T-helper 1 cell (primary cell): ENCODE measurements around the gene ABCG4.
"Not testable (repeated sequence)": the region's sequence is repeated elsewhere in the genome, so short reads cannot be mapped to it uniquely, and the experiment has no call there.

Source experiments
- DNase-seq, 5 donors: peaks; one replicate each; pipeline ENCODE4 v3.0.0-alpha.2; 2012 to 2020

The ABCG4 gene

DNA sequence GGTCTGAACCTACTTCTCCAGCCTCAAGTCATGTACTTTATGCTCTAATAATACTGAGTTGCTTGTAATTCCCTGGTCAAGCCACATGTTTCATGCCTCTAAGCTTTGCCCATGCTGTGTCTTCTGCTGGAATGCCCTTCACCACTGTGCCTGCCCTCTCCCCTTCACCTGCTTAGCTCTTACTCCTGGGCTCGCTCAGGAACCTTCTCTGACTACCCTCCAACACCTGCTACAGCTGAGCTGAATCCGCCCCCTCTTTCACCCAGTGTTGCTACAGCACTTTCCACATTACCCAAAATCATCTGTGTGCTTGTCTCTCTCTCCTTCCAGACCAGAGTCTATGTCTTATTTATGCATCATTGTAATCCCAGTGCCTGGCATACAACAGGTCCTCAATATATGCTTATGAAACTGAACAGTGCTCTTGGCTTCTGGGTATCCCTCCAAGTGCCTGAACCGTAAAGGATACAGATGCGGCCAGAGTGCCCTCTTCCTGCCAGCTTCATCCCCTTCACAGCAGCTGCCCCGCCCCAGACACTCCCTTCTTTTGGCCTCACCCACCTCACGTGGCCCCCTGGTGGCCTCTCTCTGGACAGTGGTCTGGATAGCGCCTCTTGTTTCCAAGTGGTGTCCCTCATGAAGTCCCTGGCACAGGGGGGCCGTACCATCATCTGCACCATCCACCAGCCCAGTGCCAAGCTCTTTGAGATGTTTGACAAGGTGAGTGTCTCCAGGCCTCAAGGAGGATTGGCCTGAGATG, 7.1 kb downstream of the ABCG4 start:
- DNase-seq, result no peak

DNA sequence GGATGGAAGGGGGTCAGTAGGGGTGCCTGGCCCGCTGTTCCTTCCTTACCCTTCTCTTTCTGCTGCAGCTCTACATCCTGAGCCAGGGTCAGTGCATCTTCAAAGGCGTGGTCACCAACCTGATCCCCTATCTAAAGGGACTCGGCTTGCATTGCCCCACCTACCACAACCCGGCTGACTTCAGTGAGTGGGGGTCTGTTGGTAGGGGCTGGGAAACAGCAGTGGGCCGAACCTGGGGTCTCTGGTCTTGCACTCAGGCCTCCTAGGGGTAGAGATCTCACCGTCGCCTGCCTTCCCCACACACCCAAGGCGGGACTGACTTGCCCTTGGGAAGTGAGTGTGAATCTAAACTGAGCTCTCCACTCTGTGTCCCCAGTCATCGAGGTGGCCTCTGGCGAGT, 7.6 kb downstream of the ABCG4 start:
- no peak for DNase-seq

DNA sequence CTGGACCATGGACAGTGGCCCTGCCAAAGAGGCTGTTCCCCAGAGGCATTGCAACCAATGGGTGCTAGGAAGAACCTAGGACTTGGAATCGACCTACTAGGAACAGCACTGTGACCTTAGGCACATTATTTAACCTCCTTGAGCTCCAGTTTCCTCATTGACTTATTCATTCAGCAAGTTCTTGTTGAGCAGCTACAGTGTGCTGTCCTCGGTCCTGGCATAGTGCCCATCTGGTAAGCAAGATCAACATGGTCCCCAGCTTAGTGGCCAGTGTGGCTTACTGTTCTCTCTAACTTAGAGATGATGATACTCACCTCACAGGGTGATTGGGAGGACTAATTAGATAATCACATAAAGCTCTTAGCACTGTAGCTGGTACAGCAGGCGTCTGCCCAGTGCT, 8.2 kb downstream of the ABCG4 start:
- no peak for DNase-seq

DNA sequence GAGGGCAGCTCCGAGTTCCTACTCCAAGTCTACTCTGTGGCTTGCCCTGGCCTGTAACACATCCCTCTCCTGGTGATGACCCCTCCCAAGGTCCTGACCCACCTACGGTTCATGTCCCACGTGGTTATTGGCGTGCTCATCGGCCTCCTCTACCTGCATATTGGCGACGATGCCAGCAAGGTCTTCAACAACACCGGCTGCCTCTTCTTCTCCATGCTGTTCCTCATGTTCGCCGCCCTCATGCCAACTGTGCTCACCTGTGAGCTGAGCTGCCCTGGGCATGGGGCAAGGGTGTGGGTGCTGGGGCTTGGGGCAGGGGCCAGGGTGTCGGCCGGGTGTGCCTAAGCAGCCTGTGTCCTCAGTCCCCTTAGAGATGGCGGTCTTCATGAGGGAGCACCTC, 9.6 kb downstream of the ABCG4 start:
- DNase-seq, result no peak

DNA sequence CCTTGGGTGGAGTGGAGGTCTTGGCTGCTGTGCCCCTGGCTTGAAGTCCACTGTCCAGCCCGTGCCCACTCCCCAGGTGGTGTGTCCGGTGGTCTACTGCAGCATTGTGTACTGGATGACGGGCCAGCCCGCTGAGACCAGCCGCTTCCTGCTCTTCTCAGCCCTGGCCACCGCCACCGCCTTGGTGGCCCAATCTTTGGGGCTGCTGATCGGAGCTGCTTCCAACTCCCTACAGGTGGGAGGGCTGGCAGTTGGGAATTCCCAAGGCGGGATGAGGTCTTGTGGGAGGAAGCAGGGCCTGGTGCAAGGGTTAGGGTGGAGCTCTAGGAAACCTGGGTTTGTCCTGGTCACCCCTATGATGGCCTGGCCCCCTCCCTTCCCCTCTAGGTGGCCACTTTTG, 11.3 kb downstream of the ABCG4 start:
- no peak for DNase-seq

DNA sequence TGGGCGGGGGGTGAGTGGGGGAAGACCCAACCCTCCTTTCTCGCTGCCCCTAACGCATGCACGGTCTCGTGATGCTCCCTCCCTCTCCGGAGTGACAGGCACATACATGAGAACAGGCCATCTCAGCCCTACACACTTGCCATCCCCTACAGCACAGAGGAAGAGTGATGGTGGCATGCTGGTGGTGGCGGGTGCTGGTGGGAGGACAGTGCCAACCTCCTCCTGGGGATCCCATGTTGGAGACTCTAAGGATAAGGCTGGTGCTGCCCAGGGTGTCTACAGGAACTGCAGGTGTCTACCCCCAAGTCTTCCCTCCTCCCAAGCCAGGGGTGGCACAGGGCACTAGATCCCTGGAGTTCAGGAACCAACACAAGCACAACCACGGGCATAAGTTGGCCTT, 13.0 kb downstream of the ABCG4 start:
- DNase-seq, result no peak

DNA sequence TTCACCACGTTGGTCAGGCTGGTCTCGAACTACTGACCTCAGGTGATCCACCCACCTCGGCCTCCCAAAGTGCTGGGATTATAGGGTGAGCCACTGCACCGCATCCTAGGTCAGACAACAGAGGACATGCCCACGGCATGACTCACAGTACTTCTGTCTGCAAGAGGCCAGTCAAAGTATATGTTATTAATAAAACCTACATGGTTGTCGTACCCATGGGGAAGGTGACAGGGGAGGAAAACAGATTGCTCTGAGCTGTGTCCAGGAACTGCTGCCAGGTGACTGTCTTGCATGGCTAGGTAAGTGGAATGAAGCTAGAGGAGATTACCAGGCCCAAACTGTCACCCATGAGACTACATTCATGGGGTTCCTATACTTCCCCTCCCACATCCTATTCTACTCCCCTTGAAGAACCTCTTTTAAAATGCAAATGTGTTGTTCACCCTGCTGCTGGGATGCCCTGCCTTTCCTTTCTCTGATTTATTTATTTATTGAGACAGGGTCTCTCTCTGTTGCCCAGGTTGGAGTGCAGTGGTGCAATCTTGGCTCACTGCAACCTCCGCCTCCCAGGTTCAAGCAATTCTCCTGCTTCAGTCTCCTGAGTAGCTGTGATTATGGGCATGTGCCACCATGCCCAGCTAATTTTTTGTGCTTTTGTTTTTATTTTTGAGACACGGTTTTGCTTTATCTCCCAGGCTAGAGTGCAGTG, 17.7 kb downstream of the ABCG4 start:
- DNase-seq, result no peak

DNA sequence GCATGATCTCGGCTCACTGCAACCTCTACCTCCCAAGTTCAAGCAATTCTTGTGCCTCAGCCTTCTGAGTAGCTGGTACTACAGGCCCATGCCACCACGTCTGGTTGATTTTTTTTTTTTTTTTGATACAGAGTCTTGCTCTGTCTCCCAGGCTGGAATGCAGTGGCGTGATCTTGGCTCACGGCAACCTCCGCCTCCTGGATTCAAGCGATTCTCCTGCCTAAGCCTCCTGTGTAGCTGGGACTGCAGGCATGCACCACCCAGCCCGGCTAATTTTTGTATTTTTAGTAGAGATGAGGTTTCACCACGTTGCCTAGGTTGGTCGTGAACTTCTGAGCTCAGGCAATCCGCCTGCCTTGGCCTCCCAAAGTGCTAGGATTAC, 18.2 kb downstream of the ABCG4 start:
- DNase-seq, result not testable (repeated sequence)

DNA sequence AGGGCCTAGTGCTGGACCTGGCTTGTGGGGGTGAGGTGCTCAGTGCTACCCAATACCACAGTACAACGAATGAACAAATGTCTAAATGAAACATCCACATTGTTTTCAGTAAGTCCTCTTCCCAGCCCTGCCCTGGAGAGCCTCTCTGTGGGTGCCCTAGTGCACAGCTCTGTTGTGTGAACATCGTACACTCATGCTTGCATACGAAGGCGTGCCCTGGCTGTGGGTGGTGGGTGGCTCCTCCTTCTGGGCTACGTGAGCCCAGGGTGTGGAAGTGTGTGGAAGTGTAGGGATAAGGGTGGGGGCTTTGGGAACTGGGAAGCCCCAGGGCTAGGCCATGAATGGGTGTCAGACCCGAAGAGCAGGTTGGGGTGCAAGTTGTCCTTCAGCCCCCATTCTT, 19.1 kb downstream of the ABCG4 start:
- DNase-seq, result no peak

DNA sequence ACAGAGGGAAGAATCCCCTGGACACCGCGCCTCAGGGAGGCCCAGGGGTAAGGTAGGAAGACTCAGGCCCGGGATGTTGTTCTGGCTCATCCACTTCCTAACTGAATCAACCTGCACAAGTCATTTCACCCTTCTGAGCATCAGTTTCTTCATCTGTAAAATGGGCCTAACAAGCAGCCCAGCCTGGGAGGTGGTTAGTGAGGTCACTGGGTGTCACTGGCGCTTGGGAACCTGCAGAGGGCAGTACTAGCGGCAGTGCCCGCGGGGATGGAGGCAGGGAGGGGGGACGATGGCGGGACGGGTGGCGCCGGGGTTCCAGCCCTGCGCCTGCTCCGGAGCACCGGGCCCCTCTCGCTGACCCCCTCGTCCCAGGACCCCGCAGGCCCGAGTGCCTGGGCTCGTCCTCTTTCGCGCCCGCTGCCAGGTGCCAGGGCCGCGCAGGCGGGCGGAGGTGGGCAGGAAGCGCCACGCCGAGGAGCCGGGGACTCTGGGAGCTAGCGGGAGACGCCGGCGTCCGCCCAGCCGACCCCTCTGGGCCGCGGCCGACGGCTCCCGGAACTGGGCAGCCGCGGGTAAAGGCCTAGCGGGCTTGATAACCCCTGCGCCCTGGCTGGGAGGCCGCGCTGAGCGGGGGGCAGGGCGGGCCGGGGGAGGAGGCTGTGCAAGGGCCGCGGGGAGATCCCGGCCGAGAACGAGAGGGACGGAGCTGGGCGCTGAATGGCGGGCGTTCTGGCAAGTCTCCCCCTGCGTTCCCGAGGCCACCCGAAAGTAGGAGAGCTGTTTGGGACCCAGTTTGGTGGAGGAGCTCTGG, 19.8 kb downstream of the ABCG4 start, which contains the start of gene NLRX1:
TSS of gene NLRX1 (plus strand) at position 255 of the 811 bp plus-strand sequence. CDS start 2,679 bp downstream, outside the sequence.
- DNase-seq, result peak; percentile 63 to 88 (median 74)

DNA sequence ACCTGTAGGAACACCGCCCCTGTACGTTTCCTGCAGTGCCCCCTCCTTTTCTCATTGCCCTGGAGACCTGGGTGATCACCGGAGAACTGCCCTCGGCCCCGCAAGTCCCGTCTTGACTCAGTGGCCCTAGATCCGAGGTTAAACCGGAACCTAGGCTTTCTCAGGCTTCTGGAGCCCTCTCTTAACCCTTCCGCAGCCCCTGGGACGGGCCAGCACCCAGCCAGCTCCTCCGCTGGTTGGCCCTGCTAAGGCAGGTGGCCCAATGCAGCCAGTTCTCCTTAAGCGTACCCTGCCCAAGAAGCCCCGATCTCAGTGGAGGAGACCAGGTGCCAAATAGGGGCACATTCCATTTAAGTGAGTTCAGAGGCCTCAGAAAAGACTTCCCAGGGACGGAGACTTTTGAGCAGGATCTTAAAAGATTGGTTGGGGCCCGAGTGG, 20.4 kb downstream of the ABCG4 start:
- DNase-seq, result peak in 1 of 5 donors; percentile 56

DNA sequence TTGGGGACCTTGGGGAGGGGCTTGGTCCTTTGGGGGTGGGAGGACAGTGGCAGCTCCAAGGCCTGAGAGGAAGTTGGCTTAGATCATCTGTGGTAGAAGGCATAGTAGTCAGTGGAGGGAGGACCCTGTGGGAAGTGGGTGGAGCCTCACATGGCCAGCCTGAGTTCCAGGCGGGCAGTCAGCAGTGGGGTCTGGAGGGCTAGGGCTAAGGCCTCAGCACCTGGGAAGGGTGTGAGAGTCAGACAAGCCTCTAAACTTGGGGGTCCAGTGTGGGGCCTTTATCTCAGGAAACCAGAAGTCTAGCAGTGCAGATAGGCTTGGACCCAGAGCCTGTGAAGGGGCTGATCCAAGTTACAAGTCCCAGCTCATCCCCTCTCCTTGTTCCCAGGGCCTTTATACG, 23.7 kb downstream of the ABCG4 start:
- no peak for DNase-seq

DNA sequence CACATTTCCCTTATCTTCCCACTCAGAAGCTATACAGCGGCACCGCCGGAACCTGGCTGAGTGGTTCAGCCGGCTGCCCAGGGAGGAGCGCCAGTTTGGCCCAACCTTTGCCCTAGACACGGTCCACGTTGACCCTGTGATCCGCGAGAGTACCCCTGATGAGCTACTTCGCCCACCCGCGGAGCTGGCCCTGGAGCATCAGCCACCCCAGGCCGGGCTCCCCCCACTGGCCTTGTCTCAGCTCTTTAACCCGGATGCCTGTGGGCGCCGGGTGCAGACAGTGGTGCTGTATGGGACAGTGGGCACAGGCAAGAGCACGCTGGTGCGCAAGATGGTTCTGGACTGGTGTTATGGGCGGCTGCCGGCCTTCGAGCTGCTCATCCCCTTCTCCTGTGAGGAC, 24.6 kb downstream of the ABCG4 start:
- no peak for DNase-seq

DNA sequence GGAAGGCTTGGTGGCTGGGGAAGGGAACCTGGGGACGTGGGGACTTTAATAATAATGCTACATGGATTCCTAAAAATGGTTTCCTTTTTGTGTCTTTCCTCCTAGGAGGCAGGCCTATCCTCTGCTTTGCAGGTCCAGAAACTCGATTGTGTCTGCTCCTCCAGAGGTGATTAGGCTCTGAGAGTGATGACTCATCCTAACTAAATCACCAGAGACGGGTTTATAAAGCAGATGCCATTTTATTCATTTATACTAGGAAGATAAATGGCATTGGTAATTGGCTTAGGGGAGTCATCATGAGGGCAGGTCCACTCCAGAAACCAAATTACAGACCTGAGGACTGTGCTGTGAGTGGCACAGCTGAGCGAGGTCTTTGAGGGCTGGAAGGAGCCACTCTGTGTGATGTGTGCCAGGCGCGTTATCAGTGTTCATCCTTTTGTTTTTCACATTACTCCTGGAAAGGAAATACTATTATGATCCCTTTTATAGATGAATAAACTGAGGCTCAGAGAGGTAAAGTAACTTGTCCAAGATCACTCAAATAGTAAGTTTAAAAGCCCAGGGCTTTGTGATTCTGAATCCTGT, 26.7 kb downstream of the ABCG4 start:
- no peak for DNase-seq

DNA sequence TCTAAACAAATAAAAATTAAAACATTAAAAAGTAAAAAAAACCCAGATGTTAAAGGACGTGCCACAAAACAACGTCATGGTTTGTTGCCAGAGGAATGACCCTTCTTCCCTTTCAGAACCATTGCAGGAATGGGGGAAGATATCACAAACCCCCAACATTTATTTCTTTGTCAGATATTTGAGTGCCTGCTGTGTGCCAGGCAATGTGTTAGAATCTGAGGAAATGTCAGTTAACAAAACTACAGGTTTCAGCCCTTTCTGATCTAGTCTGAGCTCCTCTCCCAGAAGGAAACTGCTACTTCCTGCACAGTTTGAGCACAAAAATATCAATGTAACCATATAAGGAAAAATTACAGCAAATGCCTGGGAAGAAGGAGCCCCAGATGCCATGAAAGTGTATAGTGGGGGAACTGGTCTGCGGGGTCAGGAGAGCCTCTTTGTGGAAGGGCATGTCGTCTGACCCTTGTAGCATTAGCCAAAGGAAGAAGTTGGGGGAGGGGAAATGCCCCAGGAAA, 29.4 kb downstream of the ABCG4 start:
- DNase-seq, result peak in 1 of 5 donors; percentile 21

DNA sequence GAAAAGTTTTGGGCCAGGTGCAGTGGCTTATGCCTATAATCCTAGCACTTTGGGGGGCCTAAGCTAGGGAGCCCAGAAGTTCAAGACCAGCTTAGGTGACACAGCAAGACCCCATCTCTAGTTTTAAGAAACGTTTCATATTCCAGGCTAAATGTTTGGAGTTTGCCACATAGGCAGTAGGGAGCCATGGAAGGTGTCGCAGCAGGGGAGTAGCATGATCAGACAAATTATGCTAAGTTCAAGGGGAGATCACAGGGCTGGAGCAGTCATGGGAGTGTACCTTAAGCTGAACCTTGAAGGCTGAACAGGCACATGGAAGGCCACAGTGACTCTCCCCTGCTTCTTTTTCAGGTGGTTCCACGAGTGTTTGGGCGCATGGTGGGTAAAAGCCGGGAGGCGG, 30.5 kb downstream of the ABCG4 start:
- DNase-seq, result no peak

DNA sequence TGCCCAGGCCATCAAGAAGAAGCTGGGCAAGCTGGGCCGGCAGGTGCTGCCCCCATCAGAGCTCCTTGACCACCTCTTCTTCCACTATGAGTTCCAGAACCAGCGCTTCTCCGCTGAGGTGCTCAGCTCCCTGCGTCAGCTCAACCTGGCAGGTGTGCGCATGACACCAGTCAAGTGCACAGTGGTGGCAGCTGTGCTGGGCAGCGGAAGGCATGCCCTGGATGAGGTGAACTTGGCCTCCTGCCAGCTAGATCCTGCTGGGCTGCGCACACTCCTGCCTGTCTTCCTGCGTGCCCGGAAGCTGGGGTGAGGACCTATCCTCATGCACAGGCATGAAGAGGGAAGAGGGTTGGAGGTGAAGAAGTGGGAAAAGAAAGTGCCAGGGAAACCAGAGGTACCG, 31.1 kb downstream of the ABCG4 start:
- no peak for DNase-seq

DNA sequence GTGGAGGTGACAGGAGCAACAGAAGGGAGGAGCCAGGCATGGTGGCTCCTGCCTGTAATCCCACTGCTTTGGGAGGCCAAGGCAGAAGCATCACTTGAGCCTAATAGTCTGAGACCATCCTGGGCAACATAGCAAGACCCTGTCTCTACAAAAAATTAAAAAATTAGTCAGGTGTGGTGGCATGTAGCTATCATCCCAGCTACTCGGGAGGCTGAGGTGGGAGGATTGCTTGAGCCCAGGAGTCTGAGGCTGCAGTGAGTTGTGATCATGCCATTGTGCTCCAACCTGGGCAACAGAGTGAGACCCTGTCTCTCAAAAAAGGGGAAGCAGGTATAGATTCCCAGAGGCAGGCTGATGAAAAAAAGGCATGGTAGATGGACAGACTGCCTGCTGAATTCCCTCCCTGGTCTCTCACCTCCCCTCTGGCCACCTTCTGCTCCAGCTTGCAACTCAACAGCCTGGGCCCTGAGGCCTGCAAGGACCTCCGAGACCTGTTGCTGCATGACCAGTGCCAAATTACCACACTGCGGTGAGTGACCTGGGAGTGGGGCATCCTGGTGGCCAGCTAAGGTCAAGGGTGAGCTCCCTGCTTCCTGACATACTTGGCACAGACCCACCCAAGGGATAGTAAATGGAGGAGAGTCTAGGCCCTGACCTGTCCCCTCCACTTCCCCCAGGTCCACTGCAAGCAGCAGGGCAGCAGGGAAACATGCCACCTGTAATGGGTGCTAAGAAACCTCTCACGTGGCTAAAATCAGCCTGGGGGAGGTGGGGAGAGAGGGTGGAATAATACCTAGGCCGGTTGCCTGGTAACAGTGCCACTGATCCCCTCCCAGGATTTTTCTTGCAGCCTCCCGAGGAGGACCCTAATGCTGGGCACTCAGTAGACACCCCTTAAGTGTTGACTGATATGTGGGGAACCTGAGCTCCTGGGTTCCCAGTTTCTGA, 32.2 kb downstream of the ABCG4 start:
- DNase-seq, result no peak

DNA sequence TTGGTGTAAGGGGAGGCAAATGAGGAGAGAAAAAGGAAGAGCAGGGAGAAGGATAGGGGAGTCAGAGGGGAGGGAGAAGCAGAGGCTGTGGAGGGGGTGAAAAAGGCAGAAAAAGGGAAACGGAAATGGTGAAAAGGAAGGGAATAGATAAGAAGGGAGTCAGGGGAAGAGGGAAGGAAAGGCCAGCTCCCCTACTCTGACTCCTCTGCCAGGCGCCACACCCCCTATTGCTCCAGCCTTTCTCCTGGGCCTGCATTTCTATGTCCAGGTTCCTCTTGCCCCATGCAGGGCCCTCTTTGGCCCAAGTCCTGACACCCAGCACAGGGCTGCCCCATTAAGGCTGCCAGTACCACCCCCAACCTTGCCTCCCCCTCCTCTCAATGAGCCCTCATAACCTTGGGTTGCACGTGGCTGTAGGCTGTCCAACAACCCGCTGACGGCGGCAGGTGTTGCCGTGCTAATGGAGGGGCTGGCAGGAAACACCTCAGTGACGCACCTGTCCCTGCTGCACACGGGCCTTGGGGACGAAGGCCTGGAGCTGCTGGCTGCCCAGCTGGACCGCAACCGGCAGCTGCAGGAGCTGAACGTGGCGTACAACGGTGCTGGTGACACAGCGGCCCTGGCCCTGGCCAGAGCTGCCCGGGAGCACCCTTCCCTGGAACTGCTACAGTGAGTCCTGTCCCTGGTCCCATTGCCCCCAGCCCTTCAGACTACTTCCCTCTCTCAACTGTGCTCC, 33.0 kb downstream of the ABCG4 start:
- DNase-seq, result no peak

DNA sequence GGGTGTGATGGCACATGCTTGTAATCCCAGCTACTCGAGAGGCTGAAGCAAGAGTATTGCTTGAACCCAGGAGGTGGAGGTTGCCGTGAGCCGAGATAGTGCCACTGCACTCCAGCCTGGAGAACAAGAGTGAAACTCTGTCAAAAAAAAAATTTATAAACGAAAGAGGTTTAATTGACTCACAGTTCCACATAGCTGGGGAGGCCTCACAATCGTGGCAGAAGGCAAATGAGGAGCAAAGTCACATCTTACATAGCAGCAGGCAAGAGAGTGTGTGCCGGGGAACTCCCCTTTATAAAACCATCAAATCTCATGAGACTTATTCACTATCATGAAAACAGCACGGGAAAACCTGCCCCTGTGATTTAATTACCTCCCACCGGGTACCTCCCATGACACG, 35.5 kb downstream of the ABCG4 start:
- DNase-seq, result not testable (repeated sequence)
